Adrenal gland (tissue), 12 donors: ENCODE measurements around the gene SLC9A9. TPM values are rescaled to one million over a fixed set of nuclear protein-coding genes. Genes with fewer than 3 reads are reported as not detected.

ENCODE experiments used
- DNase-seq, 7 donors: peaks; one replicate each; pipeline ENCODE4 v3.0.0-alpha.2; 2019 to 2020
- H3K27ac ChIP-seq, 5 donors: fragments of 200-600 bp; sonication (generic) in 4 of 5; 1 replicate in 3 of 5; 2 replicates in 2 of 5; pipeline versions ENCODE4 v1.5.1 to v1.8.0; 2016 to 2020; ENCODE audit warnings: mild to moderate bottlenecking in 1 of 5
- H3K27me3 ChIP-seq: fragments of 200-600 bp; 2 replicates; pipeline ENCODE4 v1.8.0; 2021
- H3K36me3 ChIP-seq, 2 donors: fragments of 200-600 bp; replicated peaks in 1 of 2; 1 replicate in 1 of 2; 2 replicates in 1 of 2; pipeline versions ENCODE4 v1.5.1 to v1.8.0; 2018 to 2022
- H3K4me1 ChIP-seq, 2 donors: fragments of 200-600 bp; replicated peaks in 1 of 2; 1 replicate in 1 of 2; 2 replicates in 1 of 2; pipeline versions ENCODE4 v1.5.1 to v1.8.0; 2018 to 2021
- H3K4me3 ChIP-seq, 4 donors: fragments of 200-600 bp; sonication (generic) in 3 of 4; one replicate each; pipeline ENCODE4 v1.5.1; 2016 to 2018
- H3K9me3 ChIP-seq, 3 donors: fragments of 200-600 bp; sonication (generic) in 1 of 3; replicated peaks in 1 of 3; 1 replicate in 2 of 3; 2 replicates in 1 of 3; pipeline versions ENCODE4 v1.5.1 to v1.8.0; 2016 to 2021
- POLR2A ChIP-seq, 2 donors: fragments of 450-650 bp; IDR thresholded peaks; one replicate each; pipeline ENCODE4 v1.6.1; 2017; ENCODE audit warnings: antibody characterized with exemption in 2 of 2, mild to moderate bottlenecking in 2 of 2, moderate library complexity in 1 of 2
- WGBS, 4 donors: extraction: QIAGEN DNeasy Blood & Tissue Kit in 2 of 4; methylation state at CpG; one replicate each; pipeline versions ENCODE4 v1.1.5 to v1.1.7; 2013 to 2017; 5-methylcytosine and 5-hydroxymethylcytosine counted together
- intact Hi-C, 2 donors: fragments of 100-400 bp; cut with DNase I; formaldehyde crosslinking; loops; one replicate each; pipeline versions ENCODE4 v1.14.1 to v1.15.0; 2022 to 2023
- polyA plus RNA-seq, 3 donors: library from polyadenylated mRNA; stranded (reverse); fragments of 200-250 nt in 2 of 3; fragments of 350-450 nt in 1 of 3; fragmentation: Illumina TruSeq in 1 of 3; extraction: RNeasy Lipid Tissue Mini Kit (QIAGEN cat#74804) in 1 of 3; gene quantifications; one replicate each; pipeline ENCODE4 v1.2.3, GENCODE V29; 2013 to 2014
- total RNA-seq, 9 donors: library from RNA; depleted of rRNA in 4 of 9; stranded (reverse); fragments of >200 nt in 4 of 9; fragments of 120-200 nt in 1 of 9; fragmentation: NEBNext Ultra II Directional in 1 of 9; extraction: Animal tissue kit (Norgen Biotek cat#: 25700) in 1 of 9; gene quantifications; one replicate each; pipeline versions ENCODE4 v1.1.0 to v1.2.4, GENCODE V29; 2013 to 2023
- TF ChIP-seq, protein P1 (sequence below), 6 experiments: fragments of 450-650 bp in 4 of 6; fragments of 200-600 bp in 2 of 6; sonication (generic) in 1 of 6; IDR thresholded peaks; 1 replicate in 5 of 6; 2 replicates in 1 of 6; pipeline versions ENCODE4 v1.5.1 to v1.8.0; 2016 to 2021; ENCODE audit warnings: antibody characterized with exemption in 6 of 6, mild to moderate bottlenecking in 2 of 6, moderate library complexity in 1 of 6
- donor health status: healthy with polysubstance abuse.
- donor health status: Bipolar disorder and iron deficiency.
- donor health status: DM: yes; HTN: yes; CAD: no.
- donor health status: DM: no; HTN: no; CAD: no.
- donor health status: DM: no; HTN: no; CAD: no.
- donor health status: DM: yes; HTN: yes; CAD: no.

Gene SLC9A9
- total and polyA plus RNA-seq, 12 donors, result 4.2 to 23.7 (median 13.5) TPM

- H3K27ac ChIP-seq, result no peak overlapping the region
- intact Hi-C loops, result no loop called here
- H3K36me3 ChIP-seq, result no peaks in the 10 kb centered on the region
- H3K4me3 ChIP-seq, result no peak overlapping the region
- H3K9me3 ChIP-seq, result no peaks in the 10 kb centered on the region
- 81 to 93% (median 89%) methylated on average over 3 of the region's 3 CpGs for WGBS, 4 donors
- no peak for DNase-seq
- no peaks in the 10 kb centered on the region for H3K4me1 ChIP-seq
- no peaks in the 10 kb centered on the region for H3K27me3 ChIP-seq
- no peak for TF ChIP-seq POLR2A (IDR thresholded peaks at IDR 0.05)
- TF ChIP-seq, protein P1, sequence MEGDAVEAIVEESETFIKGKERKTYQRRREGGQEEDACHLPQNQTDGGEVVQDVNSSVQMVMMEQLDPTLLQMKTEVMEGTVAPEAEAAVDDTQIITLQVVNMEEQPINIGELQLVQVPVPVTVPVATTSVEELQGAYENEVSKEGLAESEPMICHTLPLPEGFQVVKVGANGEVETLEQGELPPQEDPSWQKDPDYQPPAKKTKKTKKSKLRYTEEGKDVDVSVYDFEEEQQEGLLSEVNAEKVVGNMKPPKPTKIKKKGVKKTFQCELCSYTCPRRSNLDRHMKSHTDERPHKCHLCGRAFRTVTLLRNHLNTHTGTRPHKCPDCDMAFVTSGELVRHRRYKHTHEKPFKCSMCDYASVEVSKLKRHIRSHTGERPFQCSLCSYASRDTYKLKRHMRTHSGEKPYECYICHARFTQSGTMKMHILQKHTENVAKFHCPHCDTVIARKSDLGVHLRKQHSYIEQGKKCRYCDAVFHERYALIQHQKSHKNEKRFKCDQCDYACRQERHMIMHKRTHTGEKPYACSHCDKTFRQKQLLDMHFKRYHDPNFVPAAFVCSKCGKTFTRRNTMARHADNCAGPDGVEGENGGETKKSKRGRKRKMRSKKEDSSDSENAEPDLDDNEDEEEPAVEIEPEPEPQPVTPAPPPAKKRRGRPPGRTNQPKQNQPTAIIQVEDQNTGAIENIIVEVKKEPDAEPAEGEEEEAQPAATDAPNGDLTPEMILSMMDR (IDR thresholded peaks at IDR 0.05), result no peak
These were observed 284.5 kb downstream of the SLC9A9 start for GRCh38 chr3:143563786-143564185.

- no peak overlapping the region for H3K27ac ChIP-seq
- DNase-seq, result no peak
- H3K4me3 ChIP-seq, result no peak overlapping the region
- TF ChIP-seq, protein P1 (IDR thresholded peaks at IDR 0.05), result no peak
- no peak for TF ChIP-seq POLR2A (IDR thresholded peaks at IDR 0.05)
- intact Hi-C loops, result no loop called here
- peaks cover 0 to 7% (median 0%) of the 10 kb centered on the region in 3 donors for H3K9me3 ChIP-seq
- 74 to 84% (median 78%) methylated on average over 2 of the region's 2 CpGs for WGBS, 4 donors
- no peaks in the 10 kb centered on the region for H3K36me3 ChIP-seq
- no peaks in the 10 kb centered on the region for H3K27me3 ChIP-seq
- H3K4me1 ChIP-seq, result no peaks in the 10 kb centered on the region
These were observed 285.5 kb downstream of the SLC9A9 start for GRCh38 chr3:143562789-143563188.

GRCh38 chr3:143559296-143559695 is 289.0 kb downstream of the SLC9A9 start:
- TF ChIP-seq POLR2A (IDR thresholded peaks at IDR 0.05), result no peak
- TF ChIP-seq, protein P1 (IDR thresholded peaks at IDR 0.05), result no peak
- 56 to 90% (median 85%) methylated on average over 3 of the region's 3 CpGs for WGBS, 4 donors
- intact Hi-C loops, result no loop called here

GRCh38 chr3:143552851-143553250 is 295.4 kb downstream of the SLC9A9 start:
- 92 to 97% (median 92%) methylated on average over 3 of the region's 3 CpGs for WGBS, 4 donors
- H3K27me3 ChIP-seq, result no peaks in the 10 kb centered on the region
- intact Hi-C loops, result no loop called here
- no peaks in the 10 kb centered on the region for H3K4me1 ChIP-seq
- no peaks in the 10 kb centered on the region for H3K36me3 ChIP-seq
- no peak overlapping the region for H3K4me3 ChIP-seq
- TF ChIP-seq, protein P1 (IDR thresholded peaks at IDR 0.05), result no peak
- TF ChIP-seq POLR2A (IDR thresholded peaks at IDR 0.05), result no peak
- peaks cover 0 to 2% (median 0%) of the 10 kb centered on the region in 3 donors for H3K9me3 ChIP-seq
- no peak for DNase-seq
- no peak overlapping the region for H3K27ac ChIP-seq

More at GRCh38 chr3:143559296-143559695, 289.0 kb downstream of the SLC9A9 start:
- Histone ChIP-seq H3K36me3 (no peaks in the 10 kb centered on the region), H3K4me3 (no peak overlapping the region), H3K27me3 (no peaks in the 10 kb centered on the region), H3K4me1 (no peaks in the 10 kb centered on the region), H3K27ac (no peak overlapping the region), H3K9me3 (peaks cover 0 to 8% (median 0%) of the 10 kb centered on the region in 3 donors)
- DNase-seq, result no peak
